Measurements from ENCODE around the gene MPLKIP.
"Not testable (repeated sequence)": the region's sequence is repeated elsewhere in the genome, so short reads cannot be mapped to it uniquely, and the experiment has no call there.

DNA sequence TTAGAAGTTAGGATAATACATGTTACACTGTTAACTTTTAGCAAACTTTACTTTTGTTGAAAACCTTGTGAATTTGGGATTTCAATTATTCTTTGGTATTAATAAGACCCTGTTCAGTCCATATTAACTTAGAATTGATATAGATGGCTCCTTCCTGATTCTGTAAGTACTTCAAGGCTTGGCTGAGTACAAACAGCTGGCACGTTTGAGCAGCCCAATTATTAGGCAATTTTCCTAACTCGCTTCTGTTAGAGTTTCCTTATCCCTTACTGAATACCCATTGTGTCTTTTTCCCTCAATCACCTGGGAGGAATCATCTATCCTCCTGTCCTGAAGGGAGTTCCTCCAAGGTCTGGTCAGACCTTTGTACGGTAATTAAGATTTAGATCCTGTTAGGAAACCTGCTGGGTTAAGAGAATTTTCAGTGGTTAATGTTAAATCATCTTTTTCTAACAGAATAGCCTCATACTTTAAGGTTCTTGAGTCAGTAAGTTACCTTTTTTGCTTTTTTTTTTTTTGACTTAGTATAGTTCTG, 11.2 kb upstream of the MPLKIP start:
- TF ChIP-seq EZH2phosphoT487 (IDR thresholded peaks at IDR 0.05; ENCODE audit: borderline replicate concordance, low read depth); CTCF (IDR thresholded peaks at IDR 0.05); MEF2A (IDR thresholded peaks at IDR 0.05; ENCODE audit: borderline replicate concordance, low read depth); FOXJ3 (CRISPR knock-in tag; IDR thresholded peaks at IDR 0.05); RCOR1 (IDR thresholded peaks at IDR 0.05; ENCODE audit: low read length); TAF1 (IDR thresholded peaks at IDR 0.05; ENCODE audit: borderline replicate concordance, low read depth, low read length); JUND (IDR thresholded peaks at IDR 0.05); YY1 (IDR thresholded peaks at IDR 0.05; ENCODE audit: low read depth); RFX5 (IDR thresholded peaks at IDR 0.05; ENCODE audit: low read length); GABPA (IDR thresholded peaks at IDR 0.05; ENCODE audit: low read depth); TCF12 (IDR thresholded peaks at IDR 0.05): not testable (repeated sequence)
- TF ChIP-seq, protein P1, sequence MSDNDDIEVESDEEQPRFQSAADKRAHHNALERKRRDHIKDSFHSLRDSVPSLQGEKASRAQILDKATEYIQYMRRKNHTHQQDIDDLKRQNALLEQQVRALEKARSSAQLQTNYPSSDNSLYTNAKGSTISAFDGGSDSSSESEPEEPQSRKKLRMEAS (IDR thresholded peaks at IDR 0.05; ENCODE audit: low read depth): not testable (repeated sequence)
- TF ChIP-seq, protein P2, sequence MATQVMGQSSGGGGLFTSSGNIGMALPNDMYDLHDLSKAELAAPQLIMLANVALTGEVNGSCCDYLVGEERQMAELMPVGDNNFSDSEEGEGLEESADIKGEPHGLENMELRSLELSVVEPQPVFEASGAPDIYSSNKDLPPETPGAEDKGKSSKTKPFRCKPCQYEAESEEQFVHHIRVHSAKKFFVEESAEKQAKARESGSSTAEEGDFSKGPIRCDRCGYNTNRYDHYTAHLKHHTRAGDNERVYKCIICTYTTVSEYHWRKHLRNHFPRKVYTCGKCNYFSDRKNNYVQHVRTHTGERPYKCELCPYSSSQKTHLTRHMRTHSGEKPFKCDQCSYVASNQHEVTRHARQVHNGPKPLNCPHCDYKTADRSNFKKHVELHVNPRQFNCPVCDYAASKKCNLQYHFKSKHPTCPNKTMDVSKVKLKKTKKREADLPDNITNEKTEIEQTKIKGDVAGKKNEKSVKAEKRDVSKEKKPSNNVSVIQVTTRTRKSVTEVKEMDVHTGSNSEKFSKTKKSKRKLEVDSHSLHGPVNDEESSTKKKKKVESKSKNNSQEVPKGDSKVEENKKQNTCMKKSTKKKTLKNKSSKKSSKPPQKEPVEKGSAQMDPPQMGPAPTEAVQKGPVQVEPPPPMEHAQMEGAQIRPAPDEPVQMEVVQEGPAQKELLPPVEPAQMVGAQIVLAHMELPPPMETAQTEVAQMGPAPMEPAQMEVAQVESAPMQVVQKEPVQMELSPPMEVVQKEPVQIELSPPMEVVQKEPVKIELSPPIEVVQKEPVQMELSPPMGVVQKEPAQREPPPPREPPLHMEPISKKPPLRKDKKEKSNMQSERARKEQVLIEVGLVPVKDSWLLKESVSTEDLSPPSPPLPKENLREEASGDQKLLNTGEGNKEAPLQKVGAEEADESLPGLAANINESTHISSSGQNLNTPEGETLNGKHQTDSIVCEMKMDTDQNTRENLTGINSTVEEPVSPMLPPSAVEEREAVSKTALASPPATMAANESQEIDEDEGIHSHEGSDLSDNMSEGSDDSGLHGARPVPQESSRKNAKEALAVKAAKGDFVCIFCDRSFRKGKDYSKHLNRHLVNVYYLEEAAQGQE (IDR thresholded peaks at IDR 0.05; ENCODE audit: low read depth, low read length): not testable (repeated sequence)
